ENCODE data around the gene MAPKBP1.

GRCh38 chr15:41782371-41783282 is 8.3 kb downstream of the MAPKBP1 start:
- no peak for TF ChIP-seq CTCF (IDR thresholded peaks at IDR 0.05)
- no peak for TF ChIP-seq POLR2A (IDR thresholded peaks at IDR 0.05)
